SU-DHL-6 (cell line): ENCODE data around the gene PLEKHG3.

Experiments
- EZH2phosphoT487 ChIP-seq: fragments of 200-600 bp; sonication (generic), shearing (Covaris generic); conservative IDR thresholded peaks from 2 replicates; pipeline ENCODE4 v1.6.1; 2018; ENCODE audit warnings: mild to moderate bottlenecking, antibody characterized with exemption, low read length, moderate library complexity, mixed read lengths
- TF ChIP-seq, protein P1 (sequence below): fragments of 200-600 bp; sonication (generic); IDR thresholded peaks from one replicate; pipeline ENCODE4 v1.5.1; 2017; ENCODE audit warnings: antibody characterized with exemption, mild to moderate bottlenecking, low read length, moderate library complexity; ENCODE audit not compliant: insufficient read depth, poor library complexity, severe bottlenecking

- TF ChIP-seq, protein P1, sequence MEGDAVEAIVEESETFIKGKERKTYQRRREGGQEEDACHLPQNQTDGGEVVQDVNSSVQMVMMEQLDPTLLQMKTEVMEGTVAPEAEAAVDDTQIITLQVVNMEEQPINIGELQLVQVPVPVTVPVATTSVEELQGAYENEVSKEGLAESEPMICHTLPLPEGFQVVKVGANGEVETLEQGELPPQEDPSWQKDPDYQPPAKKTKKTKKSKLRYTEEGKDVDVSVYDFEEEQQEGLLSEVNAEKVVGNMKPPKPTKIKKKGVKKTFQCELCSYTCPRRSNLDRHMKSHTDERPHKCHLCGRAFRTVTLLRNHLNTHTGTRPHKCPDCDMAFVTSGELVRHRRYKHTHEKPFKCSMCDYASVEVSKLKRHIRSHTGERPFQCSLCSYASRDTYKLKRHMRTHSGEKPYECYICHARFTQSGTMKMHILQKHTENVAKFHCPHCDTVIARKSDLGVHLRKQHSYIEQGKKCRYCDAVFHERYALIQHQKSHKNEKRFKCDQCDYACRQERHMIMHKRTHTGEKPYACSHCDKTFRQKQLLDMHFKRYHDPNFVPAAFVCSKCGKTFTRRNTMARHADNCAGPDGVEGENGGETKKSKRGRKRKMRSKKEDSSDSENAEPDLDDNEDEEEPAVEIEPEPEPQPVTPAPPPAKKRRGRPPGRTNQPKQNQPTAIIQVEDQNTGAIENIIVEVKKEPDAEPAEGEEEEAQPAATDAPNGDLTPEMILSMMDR: no peak
- TF ChIP-seq EZH2phosphoT487: no peak
Measured at GRCh38 chr14:64741200-64741599, 37.0 kb downstream of the PLEKHG3 start.
